GM12892 (cell line): Measurements from ENCODE around the gene RNF181.

Source experiments
- POLR2A ChIP-seq: IDR thresholded peaks from 2 replicates; pipeline ENCODE4 v1.6.1; 2011; ENCODE audit warnings: low read depth, low read length, control low read depth
- POLR2AphosphoS5 ChIP-seq: IDR thresholded peaks from 2 replicates; pipeline ENCODE4 v1.6.1; 2011; ENCODE audit warnings: low read depth, low read length, control low read depth
- TAF1 ChIP-seq: IDR thresholded peaks from 2 replicates; pipeline ENCODE4 v1.6.1; 2011; ENCODE audit warnings: low read depth, mild to moderate bottlenecking, control low read depth, low read length, borderline replicate concordance

DNA sequence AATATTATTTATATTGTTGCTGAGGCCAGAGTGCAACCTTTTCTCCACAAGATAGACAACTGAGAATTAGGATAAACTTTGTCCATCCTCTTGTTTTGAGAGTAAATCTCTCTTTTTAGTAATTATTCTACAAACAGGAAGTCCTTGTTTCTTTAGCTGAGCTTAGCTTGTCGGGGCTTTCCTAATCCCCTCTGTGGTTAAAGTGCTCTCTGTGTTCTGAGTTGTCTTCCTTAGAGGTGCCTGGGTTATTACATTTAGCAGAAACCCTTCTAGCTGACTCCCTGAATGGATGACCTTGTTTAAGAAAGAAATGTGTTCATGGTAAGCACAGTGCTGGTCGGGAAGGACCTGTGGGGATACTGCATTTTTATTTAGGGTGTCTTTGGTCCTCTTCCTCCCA, 33.1 kb downstream of the RNF181 start:
- no peak for TF ChIP-seq POLR2A
- no peak for TF ChIP-seq POLR2AphosphoS5
- no peak for TF ChIP-seq TAF1
